Neural progenitor cell (in vitro differentiated cells): ENCODE results near the gene TMEM47. TPM values are rescaled to one million over a fixed set of nuclear protein-coding genes. Genes with fewer than 3 reads are reported as not detected.

ENCODE experiments used
- DNase-seq: peaks from one replicate; pipeline ENCODE4 v3.0.0-alpha.2; 2016; ENCODE audit warnings: low spot score
- H2AFZ ChIP-seq: fragments of 200-600 bp; sonication (generic); replicated peaks from 2 replicates; pipeline ENCODE4 v1.6.1; 2016; ENCODE audit warnings: antibody characterized with exemption
- H3F3A ChIP-seq: fragments of 200-600 bp; sonication (generic); 2 replicates; pipeline ENCODE4 v1.6.1; 2016; ENCODE audit warnings: antibody characterized with exemption, low read depth
- H3K27ac ChIP-seq: fragments of 200-600 bp; sonication (generic); 2 replicates; pipeline ENCODE4 v1.5.1; 2016; ENCODE audit warnings: mild to moderate bottlenecking
- H3K27me3 ChIP-seq: fragments of 200-600 bp; sonication (generic); 2 replicates; pipeline ENCODE4 v1.6.1; 2016; ENCODE audit warnings: mild to moderate bottlenecking, moderate library complexity
- H3K36me3 ChIP-seq: fragments of 200-600 bp; sonication (generic); 2 replicates; pipeline ENCODE4 v1.5.1; 2016
- H3K4me1 ChIP-seq: fragments of 200-600 bp; sonication (generic); 2 replicates; pipeline ENCODE4 v1.6.1; 2016; ENCODE audit warnings: mixed run types
- H3K4me2 ChIP-seq: fragments of 200-600 bp; sonication (generic); 2 replicates; pipeline ENCODE4 v1.6.1; 2016
- H3K4me3 ChIP-seq: fragments of 200-600 bp; sonication (generic); 2 replicates; pipeline ENCODE4 v1.5.1; 2016
- H3K79me2 ChIP-seq: fragments of 200-600 bp; sonication (generic); 2 replicates; pipeline ENCODE4 v1.6.1; 2016; ENCODE audit warnings: low read depth
- H3K9ac ChIP-seq: fragments of 200-600 bp; sonication (generic); 2 replicates; pipeline ENCODE4 v1.6.1; 2016
- H3K9me3 ChIP-seq: fragments of 200-600 bp; sonication (generic); 2 replicates; pipeline ENCODE4 v1.5.1; 2016; ENCODE audit warnings: low read depth
- H4K20me1 ChIP-seq: fragments of 200-600 bp; sonication (generic); 2 replicates; pipeline ENCODE4 v1.6.1; 2016; ENCODE audit warnings: low read depth
- H3K27ac Mint-ChIP-seq: 3 replicates; pipeline ENCODE4 v1.8.0; 2021; ENCODE audit warnings: mixed read lengths
- H3K27me3 Mint-ChIP-seq: 2 replicates; pipeline ENCODE4 v1.8.0; 2022; ENCODE audit warnings: low read depth, mild to moderate bottlenecking, inconsistent platforms, moderate library complexity, mixed read lengths; ENCODE audit not compliant: insufficient read depth
- H3K36me3 Mint-ChIP-seq: 3 replicates; pipeline ENCODE4 v1.8.0; 2021; ENCODE audit warnings: mixed read lengths
- H3K4me1 Mint-ChIP-seq: 3 replicates; pipeline ENCODE4 v1.8.0; 2021; ENCODE audit warnings: mixed read lengths
- H3K4me3 Mint-ChIP-seq: 3 replicates; pipeline ENCODE4 v1.8.0; 2021; ENCODE audit warnings: mild to moderate bottlenecking, moderate library complexity, mixed read lengths
- H3K9me3 Mint-ChIP-seq: 3 replicates; pipeline ENCODE4 v1.8.0; 2020; ENCODE audit warnings: mixed read lengths
- CTCF ChIP-seq: fragments of 200-600 bp; sonication (generic); IDR thresholded peaks from 2 replicates; pipeline ENCODE4 v1.5.1; 2017; ENCODE audit warnings: antibody characterized with exemption, mild to moderate bottlenecking
- EZH2 ChIP-seq: fragments of 200-600 bp; sonication (generic); IDR thresholded peaks from 2 replicates; pipeline ENCODE4 v1.6.1; 2017; ENCODE audit warnings: antibody characterized with exemption, mild to moderate bottlenecking, moderate library complexity
- EZH2phosphoT487 ChIP-seq: fragments of 200-600 bp; sonication (generic); IDR thresholded peaks from 2 replicates; pipeline ENCODE4 v1.6.1; 2017; ENCODE audit warnings: antibody characterized with exemption
- total RNA-seq: library from RNA; depleted of rRNA; stranded (reverse); fragments of >200 nt; gene quantifications from 2 replicates; pipeline ENCODE4 v1.2.3, GENCODE V29; 2015; ENCODE audit warnings: low replicate concordance

Gene TMEM47
- total RNA-seq, 1 donor from 2014 or later = 106 TPM

GRCh38 chrX:34638116-34638515, 19.0 kb downstream of the TMEM47 start:
- Histone ChIP-seq H3K4me3 (no peak overlapping the region), H3K79me2 (peaks cover 100% of the 10 kb centered on the region), H3K4me1 (peaks cover 22% of the 10 kb centered on the region), H3K9me3 (no peaks in the 10 kb centered on the region), H3K36me3 (peaks cover 5% of the 10 kb centered on the region), H4K20me1 (peaks cover 66% of the 10 kb centered on the region), H2AFZ (no peak overlapping the region), H3K9ac (no peak overlapping the region), H3K4me2 (no peak overlapping the region), H3K27ac (no peak overlapping the region), H3F3A (no peaks in the 10 kb centered on the region), H3K27me3 (no peaks in the 10 kb centered on the region)
- Mint-ChIP-seq H3K27me3 (peaks cover 2% of the 10 kb centered on the region), H3K4me3 (no peak overlapping the region), H3K4me1 (peaks cover 2% of the 10 kb centered on the region), H3K27ac (no peak overlapping the region), H3K36me3 (peaks cover 17% of the 10 kb centered on the region), H3K9me3 (no peaks in the 10 kb centered on the region)
- DNase-seq = peak; percentile 51
- TF ChIP-seq EZH2phosphoT487 (no peak), EZH2 (no peak), CTCF (peak; percentile 72)

GRCh38 chrX:34634349-34634748, 22.7 kb downstream of the TMEM47 start:
- no peak for TF ChIP-seq EZH2
- no peak for TF ChIP-seq EZH2phosphoT487
- no peak for TF ChIP-seq CTCF
- H3F3A ChIP-seq = no peaks in the 10 kb centered on the region
- H3K4me3 ChIP-seq = no peak overlapping the region
- Mint-ChIP-seq H3K36me3 (peaks cover 21% of the 10 kb centered on the region), H3K27me3 (peaks cover 2% of the 10 kb centered on the region), H3K27ac (no peak overlapping the region), H3K9me3 (no peaks in the 10 kb centered on the region), H3K4me1 (no peaks in the 10 kb centered on the region), H3K4me3 (no peak overlapping the region)
- H3K27ac ChIP-seq = no peak overlapping the region
- peaks cover 88% of the 10 kb centered on the region for H3K79me2 ChIP-seq
- H4K20me1 ChIP-seq = peaks cover 33% of the 10 kb centered on the region
- no peak for DNase-seq
- no peak overlapping the region for H3K9ac ChIP-seq
- no peaks in the 10 kb centered on the region for H3K27me3 ChIP-seq
- H3K4me1 ChIP-seq = peaks cover 2% of the 10 kb centered on the region
- H3K4me2 ChIP-seq = no peak overlapping the region
- no peak overlapping the region for H2AFZ ChIP-seq
- no peaks in the 10 kb centered on the region for H3K9me3 ChIP-seq
- H3K36me3 ChIP-seq = peaks cover 15% of the 10 kb centered on the region

- peaks cover 2% of the 10 kb centered on the region for H3K27me3 Mint-ChIP-seq
- Histone ChIP-seq H2AFZ (no peak overlapping the region), H3K9me3 (no peaks in the 10 kb centered on the region), H3K9ac (no peak overlapping the region), H3F3A (no peaks in the 10 kb centered on the region), H3K4me2 (no peak overlapping the region), H3K27me3 (no peaks in the 10 kb centered on the region), H4K20me1 (peaks cover 16% of the 10 kb centered on the region), H3K4me3 (no peak overlapping the region), H3K27ac (no peak overlapping the region), H3K36me3 (peaks cover 15% of the 10 kb centered on the region), H3K4me1 (no peaks in the 10 kb centered on the region), H3K79me2 (peaks cover 68% of the 10 kb centered on the region)
- no peak for TF ChIP-seq EZH2
- TF ChIP-seq CTCF = no peak
- TF ChIP-seq EZH2phosphoT487 = no peak
- no peaks in the 10 kb centered on the region for H3K9me3 Mint-ChIP-seq
- no peak overlapping the region for H3K27ac Mint-ChIP-seq
- DNase-seq = no peak
- peaks cover 21% of the 10 kb centered on the region for H3K36me3 Mint-ChIP-seq
- H3K4me3 Mint-ChIP-seq = no peak overlapping the region
- no peaks in the 10 kb centered on the region for H3K4me1 Mint-ChIP-seq
Observed at GRCh38 chrX:34632384-34632783, 24.7 kb downstream of the TMEM47 start.
